Smooth muscle cell (in vitro differentiated cells): ENCODE data around the gene MRPL3. TPM values are rescaled to one million over a fixed set of nuclear protein-coding genes. Genes with fewer than 3 reads are reported as not detected.

ENCODE experiments used
- DNase-seq: peaks from one replicate; lab custom pipeline; 2025; ENCODE audit not compliant: unreplicated experiment; lab: John Stamatoyannopoulos, UW
- H2AFZ ChIP-seq: fragments of 200-600 bp; sonication (generic); 2 replicates; pipeline ENCODE4 v1.6.0; 2016; ENCODE audit warnings: antibody characterized with exemption, low read depth, mild to moderate bottlenecking
- H3F3A ChIP-seq: fragments of 200-600 bp; sonication (generic); 2 replicates; pipeline ENCODE4 v1.6.0; 2017; ENCODE audit warnings: antibody characterized with exemption, low read depth
- H3K27ac ChIP-seq: fragments of 200-600 bp; sonication (generic); 2 replicates; pipeline ENCODE4 v1.5.1; 2016; ENCODE audit warnings: low read depth, mild to moderate bottlenecking
- H3K27me3 ChIP-seq: fragments of 200-600 bp; sonication (generic); 2 replicates; pipeline ENCODE4 v1.6.1; 2016; ENCODE audit warnings: low read depth, mild to moderate bottlenecking
- H3K36me3 ChIP-seq: fragments of 200-600 bp; sonication (generic); 2 replicates; pipeline ENCODE4 v1.5.1; 2016; ENCODE audit warnings: low read depth
- H3K4me1 ChIP-seq: fragments of 200-600 bp; sonication (generic); 2 replicates; pipeline ENCODE4 v1.5.1; 2016; ENCODE audit warnings: low read depth
- H3K4me2 ChIP-seq: fragments of 200-600 bp; sonication (generic); 2 replicates; pipeline ENCODE4 v1.6.0; 2016; ENCODE audit warnings: mild to moderate bottlenecking
- H3K4me3 ChIP-seq: fragments of 200-600 bp; sonication (generic); 2 replicates; pipeline ENCODE4 v1.5.1; 2016; ENCODE audit warnings: mild to moderate bottlenecking
- H3K79me2 ChIP-seq: fragments of 200-600 bp; sonication (generic); 2 replicates; pipeline ENCODE4 v1.6.0; 2016; ENCODE audit warnings: low read depth, mild to moderate bottlenecking
- H3K9ac ChIP-seq: fragments of 200-600 bp; sonication (generic); 2 replicates; pipeline ENCODE4 v1.6.0; 2016; ENCODE audit warnings: low read depth
- H3K9me3 ChIP-seq: fragments of 200-600 bp; sonication (generic); replicated peaks from 2 replicates; pipeline ENCODE4 v1.5.1; 2016; ENCODE audit warnings: low read depth
- H4K20me1 ChIP-seq: fragments of 200-600 bp; sonication (generic); 2 replicates; pipeline ENCODE4 v1.6.0; 2016; ENCODE audit warnings: low read depth
- CTCF ChIP-seq: fragments of 200-600 bp; sonication (generic); IDR thresholded peaks from 2 replicates; pipeline ENCODE4 v1.5.1; 2017; ENCODE audit warnings: borderline replicate concordance, mild to moderate bottlenecking, antibody characterized with exemption; ENCODE audit not compliant: insufficient read depth, poor library complexity, severe bottlenecking
- WGBS: methylation state at CpG from one replicate; pipeline ENCODE4 v1.1.7; 2016; ENCODE audit warnings: low lambda C conversion rate; 5-methylcytosine and 5-hydroxymethylcytosine counted together
- polyA plus RNA-seq: library from polyadenylated mRNA; unstranded; fragments of >200 nt; fragmentation: Nextera tagmentation; extraction: Ambion mirVana; gene quantifications from 2 replicates; pipeline ENCODE4 v1.2.1, GENCODE V29; 2016
- total RNA-seq: library from RNA; depleted of rRNA; stranded (reverse); fragments of >200 nt; gene quantifications from 2 replicates; pipeline ENCODE4 v1.2.3, GENCODE V29; 2014

MRPL3 gene
- total and polyA plus RNA-seq, 2 experiments from 2014 or later = 80.5 to 139 TPM

GRCh38 chr3:131454501-131454900 lies 48.3 kb downstream of the MRPL3 start:
- H3K79me2 ChIP-seq = no peaks in the 10 kb centered on the region
- H3K27me3 ChIP-seq = no peaks in the 10 kb centered on the region
- H3K27ac ChIP-seq = no peak overlapping the region
- no peak for DNase-seq
- no peaks in the 10 kb centered on the region for H3K4me1 ChIP-seq
- H3K36me3 ChIP-seq = no peaks in the 10 kb centered on the region
- no peak overlapping the region for H3K4me2 ChIP-seq
- no peak overlapping the region for H3K4me3 ChIP-seq
- H2AFZ ChIP-seq = no peak overlapping the region
- H3K9ac ChIP-seq = no peak overlapping the region
- no peaks in the 10 kb centered on the region for H3F3A ChIP-seq
- no peaks in the 10 kb centered on the region for H4K20me1 ChIP-seq
- no peak for TF ChIP-seq CTCF
- no peaks in the 10 kb centered on the region for H3K9me3 ChIP-seq

- H3K36me3 ChIP-seq = no peaks in the 10 kb centered on the region
- H3K4me3 ChIP-seq = no peak overlapping the region
- H4K20me1 ChIP-seq = no peaks in the 10 kb centered on the region
- no peak for DNase-seq
- 95% methylated on average over 4 of the region's 4 CpGs for WGBS
- H3K4me2 ChIP-seq = no peak overlapping the region
- H3K9me3 ChIP-seq = no peaks in the 10 kb centered on the region
- TF ChIP-seq CTCF = no peak
- no peaks in the 10 kb centered on the region for H3K4me1 ChIP-seq
- no peaks in the 10 kb centered on the region for H3K79me2 ChIP-seq
- H2AFZ ChIP-seq = no peak overlapping the region
- H3F3A ChIP-seq = no peaks in the 10 kb centered on the region
- no peak overlapping the region for H3K9ac ChIP-seq
- no peaks in the 10 kb centered on the region for H3K27me3 ChIP-seq
- H3K27ac ChIP-seq = no peak overlapping the region
These were observed 49.2 kb downstream of the MRPL3 start for GRCh38 chr3:131453533-131453932.

GRCh38 chr3:131447349-131447748 lies 55.4 kb downstream of the MRPL3 start:
- Histone ChIP-seq H3K4me2 (no peak overlapping the region), H4K20me1 (no peaks in the 10 kb centered on the region), H2AFZ (no peak overlapping the region), H3K27me3 (no peaks in the 10 kb centered on the region), H3F3A (no peaks in the 10 kb centered on the region), H3K27ac (no peak overlapping the region), H3K79me2 (no peaks in the 10 kb centered on the region), H3K9ac (no peak overlapping the region), H3K9me3 (no peaks in the 10 kb centered on the region), H3K4me1 (no peaks in the 10 kb centered on the region), H3K36me3 (no peaks in the 10 kb centered on the region), H3K4me3 (no peak overlapping the region)
- 94% methylated on average over 2 of the region's 2 CpGs for WGBS
- DNase-seq = no peak
- TF ChIP-seq CTCF = no peak

GRCh38 chr3:131444180-131444579 lies 58.6 kb downstream of the MRPL3 start:
- no peak overlapping the region for H3K9ac ChIP-seq
- DNase-seq = no peak
- TF ChIP-seq CTCF = no peak
- no peaks in the 10 kb centered on the region for H3K36me3 ChIP-seq
- H3K4me2 ChIP-seq = no peak overlapping the region
- 94% methylated on average over 4 of the region's 4 CpGs for WGBS
- H3K27me3 ChIP-seq = no peaks in the 10 kb centered on the region
- H3F3A ChIP-seq = no peaks in the 10 kb centered on the region
- H3K27ac ChIP-seq = no peak overlapping the region
- no peak overlapping the region for H2AFZ ChIP-seq
- H4K20me1 ChIP-seq = no peaks in the 10 kb centered on the region
- H3K4me1 ChIP-seq = no peaks in the 10 kb centered on the region
- H3K9me3 ChIP-seq = no peaks in the 10 kb centered on the region
- no peaks in the 10 kb centered on the region for H3K79me2 ChIP-seq
- H3K4me3 ChIP-seq = no peak overlapping the region
